ENCODE results near the gene GBF1.
A peak's percentile ranks its signal among the peaks of the same experiment; 100 is the strongest.

Gene GBF1

DNA sequence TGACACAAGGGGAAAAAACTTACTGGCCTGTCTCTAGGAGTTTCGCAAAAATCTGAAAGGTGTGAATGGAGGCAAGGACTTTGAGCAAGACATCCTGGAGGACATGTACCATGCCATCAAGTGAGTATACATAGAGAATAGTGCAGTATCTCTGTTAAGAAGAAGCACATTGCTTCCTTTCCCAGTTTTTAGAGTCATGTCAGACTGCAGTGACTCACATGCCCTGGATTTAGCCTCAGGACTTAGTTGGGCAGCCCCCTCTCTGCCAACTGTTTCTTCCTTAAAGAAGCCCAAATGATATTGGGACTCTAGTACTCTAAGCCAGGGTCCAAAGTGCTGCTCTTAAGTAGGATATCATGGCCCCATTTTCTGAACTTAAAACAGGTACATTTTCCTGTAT lies 122.1 kb downstream of the GBF1 start:
- WGBS, 2 donors (ENCODE audit: extremely low coverage in 2 of 2, insufficient read length in 2 of 2, insufficient replicate concordance in 1 of 2), result no CpG with 5 or more reads among the region's 1 CpG
- H4K8ac ChIP-seq (ENCODE audit: low read depth, low read length), result no peak overlapping the region
- H3K18ac ChIP-seq (ENCODE audit: low read length), result no peak overlapping the region
- H3K4me3 ChIP-seq (ENCODE audit: low read length in 2 of 2), result no peak overlapping the region
- H2BK5ac ChIP-seq (ENCODE audit: low read length), result no peak overlapping the region
- H3K4ac ChIP-seq (ENCODE audit: low read length), result no peak overlapping the region
- peaks cover 0 to 6% of the 10 kb centered on the region in 2 donors for H3K9me3 ChIP-seq (replicated peaks in 1 of 2; ENCODE audit: control insufficient read depth in 2 of 2, insufficient read depth in 1 of 2, low read depth in 1 of 2, low read length in 2 of 2)
- H3K23ac ChIP-seq (ENCODE audit: low read depth, low read length, poor library complexity), result no peak overlapping the region
- no peak overlapping the region for H2AFZ ChIP-seq (ENCODE audit: low read length)
- H3K9ac ChIP-seq (ENCODE audit: low read depth, low read length, poor library complexity), result no peak overlapping the region
- H3K27ac ChIP-seq (replicated peaks; ENCODE audit: low read length), result no peak overlapping the region
- no peak overlapping the region for H4K91ac ChIP-seq (ENCODE audit: low read depth, low read length, poor library complexity)
- no peak overlapping the region for H2AK5ac ChIP-seq (ENCODE audit: low read depth, low read length)
- H3K27me3 ChIP-seq (ENCODE audit: control insufficient read depth in 3 of 3, insufficient read depth in 3 of 3, low read depth in 1 of 3, low read length in 3 of 3), result no peaks in the 10 kb centered on the region
- H3K36me3 ChIP-seq (replicated peaks in 1 of 2; ENCODE audit: control insufficient read depth in 2 of 2, insufficient read depth in 2 of 2, low read length in 2 of 2), result peaks cover 52 to 88% of the 10 kb centered on the region in 2 donors
- no peaks in the 10 kb centered on the region for H3K4me1 ChIP-seq (ENCODE audit: control insufficient read depth in 2 of 2, insufficient read depth in 1 of 2, low read depth in 1 of 2, low read length in 2 of 2)
- no peak overlapping the region for H3K4me2 ChIP-seq (ENCODE audit: insufficient read depth, low read length, poor library complexity, severe bottlenecking)
- DNase-seq (ENCODE audit: low spot score), result no peak
- no peak overlapping the region for H2BK120ac ChIP-seq (ENCODE audit: low read depth, low read length)
- H3K79me1 ChIP-seq (ENCODE audit: low read depth, low read length), result no peaks in the 10 kb centered on the region
- H2BK15ac ChIP-seq (ENCODE audit: low read length), result no peak overlapping the region
- H2BK12ac ChIP-seq (ENCODE audit: low read length), result no peak overlapping the region
- H3K14ac ChIP-seq (ENCODE audit: low read length), result no peak overlapping the region

- no CpG with 5 or more reads among the region's 3 CpGs for WGBS, 2 donors (ENCODE audit: extremely low coverage in 2 of 2, insufficient read length in 2 of 2, insufficient replicate concordance in 1 of 2)
- Histone ChIP-seq H3K9me3 (replicated peaks in 1 of 2; ENCODE audit: control insufficient read depth in 2 of 2, insufficient read depth in 1 of 2, low read depth in 1 of 2, low read length in 2 of 2) (peaks cover 0 to 6% of the 10 kb centered on the region in 2 donors), H2BK15ac (ENCODE audit: low read length) (no peak overlapping the region), H3K27me3 (ENCODE audit: control insufficient read depth in 3 of 3, insufficient read depth in 3 of 3, low read depth in 1 of 3, low read length in 3 of 3) (no peaks in the 10 kb centered on the region), H3K9ac (ENCODE audit: low read depth, low read length, poor library complexity) (no peak overlapping the region), H3K27ac (replicated peaks; ENCODE audit: low read length) (no peak overlapping the region), H3K79me1 (ENCODE audit: low read depth, low read length) (no peaks in the 10 kb centered on the region), H3K18ac (ENCODE audit: low read length) (no peak overlapping the region), H2BK120ac (ENCODE audit: low read depth, low read length) (no peak overlapping the region), H3K4me3 (ENCODE audit: low read length in 2 of 2) (peak overlapping the region in 1 of 2 donors; percentile 13), H2BK12ac (ENCODE audit: low read length) (no peak overlapping the region), H4K91ac (ENCODE audit: low read depth, low read length, poor library complexity) (no peak overlapping the region), H4K8ac (ENCODE audit: low read depth, low read length) (no peak overlapping the region), H3K36me3 (replicated peaks in 1 of 2; ENCODE audit: control insufficient read depth in 2 of 2, insufficient read depth in 2 of 2, low read length in 2 of 2) (peaks cover 48 to 88% of the 10 kb centered on the region in 2 donors), H3K23ac (ENCODE audit: low read depth, low read length, poor library complexity) (no peak overlapping the region), H2AK5ac (ENCODE audit: low read depth, low read length) (no peak overlapping the region), H3K4ac (ENCODE audit: low read length) (no peak overlapping the region), H3K14ac (ENCODE audit: low read length) (no peak overlapping the region), H2BK5ac (ENCODE audit: low read length) (no peak overlapping the region), H2AFZ (ENCODE audit: low read length) (no peak overlapping the region), H3K4me2 (ENCODE audit: insufficient read depth, low read length, poor library complexity, severe bottlenecking) (no peak overlapping the region), H3K4me1 (ENCODE audit: control insufficient read depth in 2 of 2, insufficient read depth in 1 of 2, low read depth in 1 of 2, low read length in 2 of 2) (no peaks in the 10 kb centered on the region)
- no peak for DNase-seq (ENCODE audit: low spot score)
These were observed 122.7 kb downstream of the GBF1 start for GRCh38 chr10:102368077-102368476.

DNA sequence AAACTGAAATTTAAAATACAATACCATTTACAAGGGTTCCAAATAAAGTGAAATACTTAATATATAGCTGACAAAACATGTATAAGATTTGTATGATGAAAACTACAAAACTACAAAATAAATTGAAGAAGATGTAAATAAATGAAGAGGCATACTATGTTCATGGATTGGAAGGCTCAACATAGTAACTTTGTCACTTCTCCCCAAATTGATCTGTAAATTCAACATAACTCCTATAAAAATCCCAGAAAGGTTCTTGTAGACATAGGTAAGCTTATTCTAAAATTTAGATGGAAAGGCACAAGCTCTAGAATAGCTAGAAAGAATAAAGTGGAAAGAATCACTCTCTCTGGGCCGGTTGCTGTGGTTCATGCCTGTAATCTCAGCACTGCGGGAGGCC lies 126.0 kb downstream of the GBF1 start:
- H2BK5ac ChIP-seq (ENCODE audit: low read length), result no peak overlapping the region
- no peak overlapping the region for H3K4me3 ChIP-seq (ENCODE audit: low read length in 2 of 2)
- no peak overlapping the region for H3K14ac ChIP-seq (ENCODE audit: low read length)
- H3K23ac ChIP-seq (ENCODE audit: low read depth, low read length, poor library complexity), result no peak overlapping the region
- no peak overlapping the region for H3K4me2 ChIP-seq (ENCODE audit: insufficient read depth, low read length, poor library complexity, severe bottlenecking)
- no peak overlapping the region for H2BK15ac ChIP-seq (ENCODE audit: low read length)
- no peak overlapping the region for H3K27ac ChIP-seq (replicated peaks; ENCODE audit: low read length)
- H3K9ac ChIP-seq (ENCODE audit: low read depth, low read length, poor library complexity), result no peak overlapping the region
- no peaks in the 10 kb centered on the region for H3K27me3 ChIP-seq (ENCODE audit: control insufficient read depth in 3 of 3, insufficient read depth in 3 of 3, low read depth in 1 of 3, low read length in 3 of 3)
- H2BK12ac ChIP-seq (ENCODE audit: low read length), result no peak overlapping the region
- no peak overlapping the region for H2AK5ac ChIP-seq (ENCODE audit: low read depth, low read length)
- H3K4ac ChIP-seq (ENCODE audit: low read length), result no peak overlapping the region
- peaks cover 0 to 8% of the 10 kb centered on the region in 2 donors for H3K9me3 ChIP-seq (replicated peaks in 1 of 2; ENCODE audit: control insufficient read depth in 2 of 2, insufficient read depth in 1 of 2, low read depth in 1 of 2, low read length in 2 of 2)
- H3K36me3 ChIP-seq (replicated peaks in 1 of 2; ENCODE audit: control insufficient read depth in 2 of 2, insufficient read depth in 2 of 2, low read length in 2 of 2), result peaks cover 47 to 93% of the 10 kb centered on the region in 2 donors
- H3K79me1 ChIP-seq (ENCODE audit: low read depth, low read length), result no peaks in the 10 kb centered on the region
- H4K91ac ChIP-seq (ENCODE audit: low read depth, low read length, poor library complexity), result no peak overlapping the region
- H3K4me1 ChIP-seq (ENCODE audit: control insufficient read depth in 2 of 2, insufficient read depth in 1 of 2, low read depth in 1 of 2, low read length in 2 of 2), result no peaks in the 10 kb centered on the region
- no peak overlapping the region for H2AFZ ChIP-seq (ENCODE audit: low read length)
- H4K8ac ChIP-seq (ENCODE audit: low read depth, low read length), result no peak overlapping the region
- H3K18ac ChIP-seq (ENCODE audit: low read length), result no peak overlapping the region
- no peak overlapping the region for H2BK120ac ChIP-seq (ENCODE audit: low read depth, low read length)
- DNase-seq (ENCODE audit: low spot score), result no peak
- WGBS, 2 donors (ENCODE audit: extremely low coverage in 2 of 2, insufficient read length in 2 of 2, insufficient replicate concordance in 1 of 2), result no CpG with 5 or more reads among the region's 2 CpGs

GRCh38 chr10:102375250-102375649 lies 129.9 kb downstream of the GBF1 start:
- peaks cover 0 to 8% of the 10 kb centered on the region in 2 donors for H3K9me3 ChIP-seq (replicated peaks in 1 of 2; ENCODE audit: control insufficient read depth in 2 of 2, insufficient read depth in 1 of 2, low read depth in 1 of 2, low read length in 2 of 2)
- H3K4ac ChIP-seq (ENCODE audit: low read length), result no peak overlapping the region
- peaks cover 42 to 84% of the 10 kb centered on the region in 2 donors for H3K36me3 ChIP-seq (replicated peaks in 1 of 2; ENCODE audit: control insufficient read depth in 2 of 2, insufficient read depth in 2 of 2, low read length in 2 of 2)
- no peak overlapping the region for H3K14ac ChIP-seq (ENCODE audit: low read length)
- H2BK12ac ChIP-seq (ENCODE audit: low read length), result no peak overlapping the region
- no peak overlapping the region for H3K18ac ChIP-seq (ENCODE audit: low read length)
- H2AFZ ChIP-seq (ENCODE audit: low read length), result no peak overlapping the region
- peak overlapping the region; percentile 60 for H3K23ac ChIP-seq (ENCODE audit: low read depth, low read length, poor library complexity)
- H4K8ac ChIP-seq (ENCODE audit: low read depth, low read length), result no peak overlapping the region
- H2BK5ac ChIP-seq (ENCODE audit: low read length), result no peak overlapping the region
- no peak overlapping the region for H4K91ac ChIP-seq (ENCODE audit: low read depth, low read length, poor library complexity)
- peak overlapping the region in 1 of 2 donors; percentile 23 for H3K4me3 ChIP-seq (ENCODE audit: low read length in 2 of 2)
- no peak overlapping the region for H2BK15ac ChIP-seq (ENCODE audit: low read length)
- H3K79me1 ChIP-seq (ENCODE audit: low read depth, low read length), result no peaks in the 10 kb centered on the region
- H2AK5ac ChIP-seq (ENCODE audit: low read depth, low read length), result no peak overlapping the region
- no peak overlapping the region for H3K4me2 ChIP-seq (ENCODE audit: insufficient read depth, low read length, poor library complexity, severe bottlenecking)
- H2BK120ac ChIP-seq (ENCODE audit: low read depth, low read length), result no peak overlapping the region
- H3K27ac ChIP-seq (replicated peaks; ENCODE audit: low read length), result no peak overlapping the region
- WGBS, 2 donors (ENCODE audit: extremely low coverage in 2 of 2, insufficient read length in 2 of 2, insufficient replicate concordance in 1 of 2), result no CpG with 5 or more reads among the region's 7 CpGs
- no peak for DNase-seq (ENCODE audit: low spot score)
- no peaks in the 10 kb centered on the region for H3K4me1 ChIP-seq (ENCODE audit: control insufficient read depth in 2 of 2, insufficient read depth in 1 of 2, low read depth in 1 of 2, low read length in 2 of 2)
- no peaks in the 10 kb centered on the region for H3K27me3 ChIP-seq (ENCODE audit: control insufficient read depth in 3 of 3, insufficient read depth in 3 of 3, low read depth in 1 of 3, low read length in 3 of 3)
- H3K9ac ChIP-seq (ENCODE audit: low read depth, low read length, poor library complexity), result no peak overlapping the region
